ENCODE measurements around the gene NUP88. TPM values are rescaled to one million over a fixed set of nuclear protein-coding genes. Genes with fewer than 3 reads are reported as not detected.

Gene NUP88
- total and polyA plus RNA-seq, 2 donors (not counting 3 experiments of a cell fraction or from before 2014, with no cell fraction given), result 52.5 to 95.8 TPM

- no peak for TF ChIP-seq CTCF (IDR thresholded peaks at IDR 0.05; ENCODE audit: extremely low read depth in 1 of 2, insufficient read depth in 1 of 2, low read depth in 1 of 2, low read length in 2 of 2)
- TF ChIP-seq GATA2 (IDR thresholded peaks at IDR 0.05; ENCODE audit: insufficient read depth, insufficient read length, low read depth, low read length), result no peak
- no peak for TF ChIP-seq POLR2A (IDR thresholded peaks at IDR 0.05; ENCODE audit: low read depth, low read length)
- no peak for TF ChIP-seq EZH2 (IDR thresholded peaks at IDR 0.05; ENCODE audit: borderline replicate concordance, low read depth, low read length, severe bottlenecking)
- no peak for TF ChIP-seq MYC (IDR thresholded peaks at IDR 0.05; ENCODE audit: low read depth, low read length)
- TF ChIP-seq MAX (IDR thresholded peaks at IDR 0.05; ENCODE audit: insufficient read depth, insufficient read length), result no peak
- TF ChIP-seq JUN (IDR thresholded peaks at IDR 0.05; ENCODE audit: borderline replicate concordance, insufficient read depth, insufficient read length, low read depth), result no peak
- TF ChIP-seq POLR2AphosphoS5 (IDR thresholded peaks at IDR 0.05; ENCODE audit: insufficient read depth, low read depth, low read length), result no peak
- TF ChIP-seq FOS (IDR thresholded peaks at IDR 0.05; ENCODE audit: borderline replicate concordance, insufficient read depth, low read length), result no peak
- Histone ChIP-seq H3K27ac (ENCODE audit: insufficient read depth, low read depth, low read length) (no peak overlapping the region), H3K27me3 (ENCODE audit: control insufficient read depth in 2 of 2, insufficient read depth in 2 of 2, low read length in 2 of 2) (no peaks in the 10 kb centered on the region), H3K9me1 (replicated peaks; ENCODE audit: control insufficient read depth, extremely low read depth, insufficient read depth, low read length) (no peaks in the 10 kb centered on the region), H4K20me1 (replicated peaks; ENCODE audit: control insufficient read depth, extremely low read depth, insufficient read depth, low read length) (no peaks in the 10 kb centered on the region), H3K36me3 (ENCODE audit: control insufficient read depth in 2 of 2, extremely low read depth in 1 of 2, insufficient read depth in 2 of 2, low read length in 2 of 2) (peaks cover 27 to 36% of the 10 kb centered on the region in 2 experiments), H3K4me2 (ENCODE audit: insufficient read depth, low read length) (no peak overlapping the region), H3K4me1 (ENCODE audit: control insufficient read depth, extremely low read depth, insufficient read depth, low read length) (peaks cover 7% of the 10 kb centered on the region), H3K4me3 (replicated peaks in 1 of 3; ENCODE audit: insufficient read depth in 1 of 3, low read depth in 1 of 3, low read length in 3 of 3) (no peak overlapping the region), H3K9ac (replicated peaks; ENCODE audit: extremely low read depth, insufficient read depth, low read length) (no peak overlapping the region), H2AFZ (ENCODE audit: low read depth, low read length) (no peak overlapping the region), H3K79me2 (ENCODE audit: control insufficient read depth, insufficient read depth, low read length) (peaks cover 18% of the 10 kb centered on the region), H3K9me3 (replicated peaks; ENCODE audit: control insufficient read depth, insufficient read depth, low read length) (no peaks in the 10 kb centered on the region)
- CTCF ChIA-PET, result interaction anchor here (3.7 kb wide), 1 partner anchor 15 kb away, joined by 22 read pairs; the partner anchor contains the start of gene C1QBP
- no peak for DNase-seq (ENCODE audit: low read depth, low spot score)
- dilution Hi-C loops (cut with MboI; ENCODE audit: extremely low pct_ligation_motif_present, low sequenced_read_pairs), result no loop called here
- no TSS peak for BruUV-seq (replicated peaks)
- intact Hi-C loops (cut with micrococcal nuclease), result no loop called here
- no peak for FAIRE-seq
- POLR2A ChIA-PET, result no interaction called here
These were observed 5.4 kb upstream of the NUP88 start for GRCh38 chr17:5424909-5425308.
